ENCODE results near the gene RYR1.

DNA sequence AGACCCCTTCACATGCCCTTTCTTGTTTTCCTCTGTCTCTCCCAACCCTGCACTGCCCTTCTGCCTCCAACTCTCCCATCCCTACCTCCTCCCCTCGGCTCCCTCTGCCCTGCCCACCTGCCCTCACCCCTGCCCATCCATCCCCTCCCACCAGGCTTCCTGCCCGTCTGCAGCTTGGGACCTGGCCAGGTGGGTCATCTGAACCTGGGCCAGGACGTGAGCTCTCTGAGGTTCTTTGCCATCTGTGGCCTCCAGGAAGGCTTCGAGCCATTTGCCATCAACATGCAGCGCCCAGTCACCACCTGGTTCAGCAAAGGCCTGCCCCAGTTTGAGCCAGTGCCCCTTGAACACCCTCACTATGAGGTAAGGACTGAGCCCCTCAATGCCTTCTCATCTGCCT, 35.7 kb downstream of the RYR1 start:
- no peak for TF ChIP-seq EED (CRISPR knock-in tag; IDR thresholded peaks at IDR 0.05)
- no peak for TF ChIP-seq TOE1 (CRISPR knock-in tag; IDR thresholded peaks at IDR 0.05)
